GM21619 (cell line): ENCODE measurements around the gene PHF19.

ENCODE experiments used
- ATAC-seq: cut with Tn5 transposase; IDR thresholded peaks from one replicate; pipeline ENCODE4 v1.9.1; 2021; ENCODE audit not compliant: unreplicated experiment

PHF19 gene

DNA sequence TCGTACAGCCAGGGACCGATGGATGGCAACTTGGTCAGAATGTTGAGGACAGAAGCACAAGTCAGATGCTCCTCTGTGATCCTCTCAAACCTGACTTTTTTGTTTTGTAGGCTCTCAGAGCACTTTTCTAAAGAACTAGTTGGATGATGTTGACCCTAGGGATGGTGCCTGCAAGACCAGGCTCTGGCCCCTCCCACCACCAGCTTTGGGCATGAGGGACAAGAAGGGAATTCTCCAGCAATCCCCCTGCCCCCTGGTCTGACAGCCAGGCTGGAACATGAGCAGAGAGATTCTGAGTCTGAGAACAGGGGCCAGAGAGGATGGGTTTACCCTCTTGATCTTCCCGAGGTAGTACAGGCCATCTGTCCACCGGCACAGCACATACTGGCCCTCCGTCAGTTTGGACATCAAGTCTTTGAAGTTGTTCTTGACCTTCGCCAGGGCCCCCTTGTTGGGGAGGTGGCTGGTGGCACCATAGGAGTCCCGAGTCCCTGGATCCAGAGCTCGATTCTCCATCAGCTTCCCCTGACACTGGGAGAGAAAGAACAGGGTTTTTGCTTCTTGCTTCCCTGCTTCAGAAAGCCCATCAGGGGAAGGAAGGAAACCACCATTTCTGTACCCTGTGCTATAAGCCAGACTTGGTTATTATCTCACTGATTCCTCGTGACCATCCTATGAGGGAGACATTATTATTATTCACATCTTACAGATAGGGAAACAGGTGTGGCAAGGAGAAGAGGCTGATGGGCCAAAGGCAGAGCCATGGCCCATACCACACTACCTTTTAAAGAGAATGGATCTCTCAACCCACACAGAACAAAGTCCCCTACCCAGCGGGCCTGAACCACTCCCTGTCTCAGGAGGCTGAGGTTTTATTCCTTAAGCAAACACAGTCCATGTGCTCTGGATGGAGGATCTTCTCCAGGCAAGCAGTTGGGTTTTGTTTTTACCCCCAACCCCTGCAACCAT, 2.5 kb downstream of the PHF19 start:
- ATAC-seq = no peak

DNA sequence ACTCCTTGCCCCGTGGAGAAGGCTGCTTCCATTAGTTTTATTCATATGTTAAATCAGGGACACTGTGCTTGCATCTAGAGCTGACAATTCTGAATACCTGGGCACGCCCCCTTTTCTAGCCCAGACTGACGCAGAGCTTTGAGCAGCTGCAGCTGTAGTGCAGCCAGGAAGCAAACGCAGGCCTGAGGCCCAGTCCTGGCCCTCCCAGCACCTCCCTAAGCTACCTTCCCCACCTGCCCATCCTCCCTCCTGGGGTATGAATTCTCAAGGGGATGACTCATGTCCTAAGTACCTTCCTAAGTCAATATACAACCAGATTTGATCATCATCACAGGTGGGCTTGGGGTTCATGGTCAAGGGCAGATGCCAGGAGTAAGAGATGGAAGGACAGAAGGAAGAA, 3.5 kb downstream of the PHF19 start:
- ATAC-seq = no peak

DNA sequence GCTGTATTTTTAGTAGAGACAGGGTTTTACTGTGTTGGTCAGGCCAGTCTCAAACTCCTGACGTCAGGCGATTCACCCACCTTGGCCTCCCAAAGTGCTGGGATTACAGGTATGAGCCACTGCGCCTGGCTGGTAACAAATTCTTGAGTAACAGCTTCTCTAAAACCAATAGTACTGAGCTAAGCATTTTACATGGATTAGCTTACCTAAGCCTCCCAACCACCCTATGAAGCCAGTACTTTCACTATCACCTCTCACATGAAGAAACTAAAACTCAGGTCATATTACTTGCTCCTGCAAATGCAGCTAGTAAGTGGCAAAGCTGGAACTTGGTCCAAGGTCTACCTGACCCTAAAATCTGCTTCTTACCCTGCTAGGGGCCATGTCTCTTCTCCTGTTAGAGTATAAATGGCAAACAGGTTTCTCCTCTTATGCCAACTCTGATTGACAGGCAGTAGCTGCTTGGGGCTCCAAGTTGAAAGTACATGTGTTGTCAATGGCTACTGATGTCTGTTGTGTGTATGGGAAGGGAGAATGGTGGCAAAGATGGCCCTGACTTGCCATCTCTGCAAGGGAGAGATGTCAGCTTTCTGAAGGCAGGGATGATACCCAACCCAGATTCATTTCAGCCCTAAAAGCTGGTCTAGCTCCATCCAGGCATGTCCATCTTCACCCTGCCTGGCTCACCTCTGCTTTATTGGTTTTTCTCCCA, 4.0 kb downstream of the PHF19 start:
- ATAC-seq = no peak

DNA sequence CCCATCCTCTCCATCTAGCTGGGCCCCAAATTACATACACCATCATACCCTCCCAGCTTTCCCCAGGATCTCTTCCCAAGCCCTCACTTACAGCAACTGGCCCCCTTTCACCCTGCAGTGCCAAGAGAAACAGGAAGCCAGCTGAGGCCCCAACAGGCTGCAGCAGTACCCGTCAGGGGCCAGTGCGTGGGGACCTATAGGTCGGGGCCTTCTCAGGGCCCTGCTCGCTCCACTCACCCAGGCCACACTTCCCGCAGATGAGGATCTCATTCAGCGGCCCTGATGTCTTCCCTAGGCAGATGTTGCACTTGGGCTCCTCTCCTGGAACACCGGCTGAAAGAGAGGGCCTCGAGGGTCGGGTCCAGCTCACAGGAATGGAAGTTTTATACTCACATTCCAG, 6.8 kb downstream of the PHF19 start:
- no peak for ATAC-seq

DNA sequence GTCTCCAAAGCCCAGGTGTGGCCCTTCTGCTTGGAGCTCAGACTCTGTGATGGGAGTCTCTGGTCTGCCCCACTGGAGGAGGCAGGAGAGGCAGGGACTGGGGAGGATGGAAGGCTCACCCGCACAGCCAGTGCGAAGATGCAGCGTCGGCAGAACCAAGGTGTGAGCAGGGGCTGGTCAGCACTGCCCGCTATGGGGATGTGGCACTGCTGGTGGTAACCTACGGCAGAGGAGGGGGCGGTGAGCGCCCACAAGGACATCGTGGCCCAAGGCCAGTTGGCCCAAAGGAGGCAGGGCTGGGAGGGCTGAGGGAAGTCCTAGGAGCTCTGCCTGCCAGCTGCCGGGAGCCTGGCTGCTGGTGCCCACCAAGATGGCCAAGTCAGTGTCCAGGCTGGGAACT, 7.3 kb downstream of the PHF19 start:
- ATAC-seq = no peak

- ATAC-seq = no peak
Observed at GRCh38 chr9:120869360-120869687, 7.7 kb downstream of the PHF19 start.

GRCh38 chr9:120868676-120869359, 8.2 kb downstream of the PHF19 start:
- ATAC-seq = peak; percentile 85

DNA sequence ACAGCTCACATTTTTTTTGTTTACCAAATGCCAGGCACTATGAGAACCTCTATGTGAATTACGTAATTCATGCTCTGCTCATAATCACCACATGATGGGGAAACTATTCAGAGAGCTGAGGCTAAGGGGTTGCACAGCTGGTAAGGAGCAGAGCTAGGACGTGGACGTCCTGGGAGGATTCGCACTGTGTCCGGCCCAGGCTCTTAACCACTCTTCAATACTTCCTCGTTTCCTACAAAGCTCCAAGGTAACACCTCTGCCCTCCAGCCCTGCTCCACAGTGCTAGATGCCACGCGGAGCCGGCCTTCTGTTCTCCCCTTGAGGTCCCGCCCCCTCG, 8.7 kb downstream of the PHF19 start:
- ATAC-seq = no peak

- no peak for ATAC-seq
Observed at GRCh38 chr9:120867676-120868338, 9.2 kb downstream of the PHF19 start.

DNA sequence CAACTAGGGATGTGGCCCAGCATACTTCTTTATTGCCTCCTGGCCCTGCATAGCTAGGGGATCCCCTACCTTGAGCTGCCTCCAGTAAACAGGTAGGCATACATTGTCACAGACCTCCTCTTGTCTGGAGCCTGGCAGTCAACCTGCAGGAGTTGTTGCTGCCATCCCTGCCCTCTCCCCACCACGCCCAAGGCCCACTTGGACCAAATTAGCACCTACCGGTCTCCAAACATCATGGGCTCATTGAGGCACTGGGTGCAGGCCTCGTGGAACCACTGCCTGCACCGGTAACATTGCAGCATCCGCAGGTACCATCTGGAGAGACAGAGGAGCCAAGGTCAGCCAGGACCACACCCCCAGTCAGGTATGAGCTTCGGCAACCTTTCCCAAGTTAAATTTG, 10.3 kb downstream of the PHF19 start:
- no peak for ATAC-seq

GRCh38 chr9:120865809-120866208, 11.2 kb downstream of the PHF19 start:
- no peak for ATAC-seq

DNA sequence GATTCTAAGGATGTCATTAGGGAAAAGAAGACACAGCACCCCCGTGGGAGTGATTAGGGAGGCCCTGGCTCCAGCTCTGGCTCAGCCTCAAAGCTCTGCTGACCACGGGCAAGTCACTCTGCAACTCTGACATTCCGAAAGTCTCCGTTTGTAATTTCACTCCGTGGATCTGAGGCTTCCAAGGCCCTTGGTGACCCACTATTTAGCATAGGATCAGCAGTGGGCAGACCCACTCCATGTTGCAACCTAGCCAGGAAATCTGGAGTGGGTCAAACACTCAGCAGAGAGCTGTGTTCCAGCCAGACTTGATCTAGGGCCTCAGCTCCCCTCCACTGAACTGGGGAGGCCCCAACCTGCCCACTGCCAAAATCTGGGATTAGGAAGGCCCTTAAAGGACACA, 11.8 kb downstream of the PHF19 start:
- no peak for ATAC-seq

DNA sequence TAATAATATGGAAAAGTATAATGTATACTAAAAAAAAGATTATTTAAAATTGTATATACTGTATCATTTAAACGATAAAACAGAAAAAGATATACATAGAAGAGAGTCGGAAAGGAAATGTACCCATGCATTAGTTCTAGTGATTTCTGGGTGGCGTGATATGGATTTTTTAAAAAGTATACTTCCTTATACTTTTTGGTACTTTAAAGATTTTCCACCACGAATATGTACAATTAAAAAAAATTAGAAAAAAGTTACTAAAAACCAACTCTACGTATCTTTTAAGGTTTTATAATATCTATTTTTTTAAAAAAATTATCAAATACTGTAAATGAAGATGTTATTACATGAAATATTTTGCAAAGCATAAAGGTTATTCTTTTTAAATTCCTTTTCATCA, 12.3 kb downstream of the PHF19 start:
- no peak for ATAC-seq

GRCh38 chr9:120863833-120864232, 13.2 kb downstream of the PHF19 start:
- no peak for ATAC-seq

DNA sequence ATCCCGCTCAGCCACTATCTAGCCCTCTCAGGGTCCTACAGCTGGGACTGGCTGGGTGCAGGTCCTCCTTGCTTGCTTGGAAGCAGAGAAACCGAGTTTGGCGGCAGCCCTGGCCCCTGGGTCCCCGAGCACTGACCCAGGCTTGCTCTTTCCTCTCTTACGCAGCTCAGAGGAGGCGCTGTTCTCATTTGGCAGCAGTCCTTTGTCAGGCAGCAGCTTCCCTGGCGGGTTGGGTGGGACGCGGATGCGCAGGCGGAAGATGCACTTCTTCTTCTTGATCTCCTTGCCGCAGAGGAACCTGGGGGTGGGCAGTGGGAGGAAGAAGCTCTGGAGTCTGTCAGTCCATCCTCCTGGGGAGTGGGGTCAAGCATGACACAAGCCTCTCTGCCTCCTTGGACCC, 14.5 kb downstream of the PHF19 start:
- ATAC-seq = no peak

DNA sequence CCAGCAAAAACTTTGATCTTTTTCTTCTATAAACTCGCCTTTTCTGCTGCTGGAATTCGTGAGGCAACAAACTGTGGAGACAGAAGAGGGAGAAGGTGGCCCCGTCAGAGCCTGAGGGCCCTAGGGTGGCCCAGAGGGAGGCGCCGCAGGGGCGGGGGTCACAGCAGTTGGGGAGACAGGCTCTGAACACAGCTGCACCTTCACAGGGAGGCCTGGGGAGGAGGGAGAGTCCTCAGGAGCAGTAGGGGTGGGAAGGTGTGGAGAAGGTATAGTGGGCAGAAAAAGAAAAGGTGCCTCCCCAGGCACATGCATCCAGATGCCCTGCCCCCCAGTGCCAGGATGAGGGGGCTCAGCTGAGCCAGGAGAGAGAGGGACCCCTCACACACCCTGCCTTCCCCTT, 15.1 kb downstream of the PHF19 start:
- ATAC-seq = no peak

- no peak for ATAC-seq
Observed at GRCh38 chr9:120860083-120860482, 16.9 kb downstream of the PHF19 start.

GRCh38 chr9:120859361-120859760, 17.6 kb downstream of the PHF19 start:
- no peak for ATAC-seq

DNA sequence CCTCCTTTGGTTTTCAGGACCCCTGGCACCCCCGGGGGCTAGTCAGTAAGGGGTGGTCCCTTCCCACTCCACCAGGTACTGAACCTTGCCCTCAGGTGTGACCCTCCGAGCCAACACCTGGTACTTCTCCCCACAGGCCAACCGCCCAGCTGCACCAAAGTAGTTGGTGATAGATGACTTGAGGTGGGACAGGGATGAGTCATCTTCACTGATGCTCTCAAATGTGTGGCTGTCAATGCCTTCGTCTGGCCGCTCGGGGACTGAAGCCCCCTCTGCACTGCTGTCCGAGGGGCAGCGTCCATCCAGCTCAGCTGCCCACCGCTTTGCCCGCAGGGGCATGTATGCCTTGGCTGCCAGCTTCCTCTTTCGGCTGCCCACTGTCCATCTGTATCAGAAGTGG, 19.1 kb downstream of the PHF19 start:
- ATAC-seq = no peak

DNA sequence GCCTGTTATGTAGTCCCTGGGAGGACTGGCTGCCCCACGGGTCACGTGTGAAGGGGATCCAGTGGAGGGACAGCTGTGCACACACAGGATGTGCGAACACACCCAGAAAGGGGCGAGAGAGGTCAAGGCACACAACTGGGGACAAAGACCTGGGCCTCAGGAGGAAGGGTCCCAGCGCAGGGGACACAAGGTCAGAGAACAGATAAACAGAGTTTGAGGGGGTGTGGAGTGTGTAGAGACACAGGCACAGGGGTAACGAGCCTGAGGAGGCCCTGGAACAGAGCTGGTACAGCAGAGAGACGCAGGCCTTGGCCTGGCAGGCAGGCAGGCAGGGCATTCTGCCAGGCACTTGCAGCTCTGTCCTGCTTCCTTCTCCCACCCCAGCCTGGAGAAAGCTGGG, 19.5 kb downstream of the PHF19 start:
- no peak for ATAC-seq

GRCh38 chr9:120856700-120857099, 20.3 kb downstream of the PHF19 start:
- ATAC-seq = no peak
